HepG2 (cell line): ENCODE data around the gene TMEM217. TPM values are rescaled to one million over a fixed set of nuclear protein-coding genes. Genes with fewer than 3 reads are reported as not detected.

Experiments
- ATAC-seq: fragments of 200-7000 bp; cut with Tn5 transposase; 3 replicates; pipeline ENCODE4 v1.9.1; 2020; ENCODE audit warnings: mild to moderate bottlenecking, moderate library complexity
- BruUV-seq: library from RNA; stranded (reverse); fragments of 400-500 nt; replicated peaks from 2 replicates; lab custom pipeline; 2021; lab: Mats Ljungman, UMichigan
- CTCF ChIA-PET: fragments of 300-600 bp; formaldehyde crosslinking; extraction: SDS; loops from one replicate; lab custom pipeline; 2021; ENCODE audit warnings: low total read pairs, inconsistent platforms, low intra/inter-chr PET ratio; lab: Yijun Ruan, JAX
- POLR2A ChIA-PET: fragments of 350-600 bp; sonication (Branson Sonifier 250); formaldehyde crosslinking; loops from one replicate; lab custom pipeline; 2020; ENCODE audit warnings: antibody characterized with exemption, inconsistent platforms; lab: Yijun Ruan, JAX
- DNase-seq: peaks from one replicate; pipeline ENCODE4 v3.0.0-alpha.2; 2015; ENCODE audit warnings: low spot score
- FAIRE-seq: peaks from 3 replicates; lab custom pipeline; 2011; peaks lifted over from hg19 to GRCh38; lab: Jason Lieb, UNC
- H2AFZ ChIP-seq: one replicate; pipeline ENCODE4 v1.6.1; 2011; ENCODE audit warnings: low read length, inconsistent platforms
- H3K27ac ChIP-seq: fragments of 300-600 bp; 3 replicates; pipeline ENCODE4 v1.8.0; 2011; ENCODE audit warnings: mixed run types, mild to moderate bottlenecking, mixed read lengths, low read length, inconsistent platforms; ENCODE audit not compliant: insufficient read depth; ENCODE audit errors: extremely low read length
- H3K27me3 ChIP-seq, 2 experiments: fragments of 200-600 bp in 1 of 2; 2 replicates in 1 of 2; 3 replicates in 1 of 2; pipeline versions ENCODE4 v1.6.0 to v1.8.0; 2011; ENCODE audit warnings: low read length in 2 of 2, mild to moderate bottlenecking in 2 of 2, moderate library complexity in 2 of 2, inconsistent platforms in 1 of 2; ENCODE audit not compliant: insufficient read depth in 2 of 2, control insufficient read depth in 1 of 2
- H3K36me3 ChIP-seq, 2 experiments: fragments of 200-600 bp in 1 of 2; replicated peaks in 1 of 2; 2 replicates in 1 of 2; 3 replicates in 1 of 2; pipeline versions ENCODE4 v1.5.1 to v1.8.0; 2011; ENCODE audit warnings: low read length in 2 of 2, inconsistent platforms in 1 of 2; ENCODE audit not compliant: insufficient read depth in 2 of 2, control insufficient read depth in 1 of 2
- H3K4me1 ChIP-seq: 2 replicates; pipeline ENCODE4 v1.5.1; 2012; ENCODE audit warnings: low read length, inconsistent platforms; ENCODE audit not compliant: insufficient read depth
- H3K4me2 ChIP-seq: 2 replicates; pipeline ENCODE4 v1.6.0; 2011; ENCODE audit warnings: low read depth, low read length, inconsistent platforms
- H3K4me3 ChIP-seq, 3 experiments: fragments of 200-600 bp in 1 of 3; sonication (generic), shearing (Covaris generic) in 1 of 3; replicated peaks in 1 of 3; 2 replicates each; pipeline ENCODE4 v1.5.1; 2011 to 2016; ENCODE audit warnings: low read length in 3 of 3, inconsistent platforms in 2 of 3, low read depth in 2 of 3, mild to moderate bottlenecking in 2 of 3, control low read depth in 1 of 3, mixed read lengths in 1 of 3; ENCODE audit not compliant: insufficient read depth in 1 of 3
- H3K79me2 ChIP-seq: one replicate; pipeline ENCODE4 v1.6.1; 2011; ENCODE audit warnings: low read length, inconsistent platforms; ENCODE audit not compliant: insufficient read depth
- H3K9ac ChIP-seq: 2 replicates; pipeline ENCODE4 v1.6.0; 2011; ENCODE audit warnings: mild to moderate bottlenecking, low read depth, low read length, inconsistent platforms; ENCODE audit not compliant: insufficient read depth
- H3K9me3 ChIP-seq: 2 replicates; pipeline ENCODE4 v1.5.1; 2012; ENCODE audit warnings: mild to moderate bottlenecking, low read length
- H4K20me1 ChIP-seq: 2 replicates; pipeline ENCODE4 v1.6.0; 2011; ENCODE audit warnings: inconsistent platforms, mild to moderate bottlenecking, low read length, moderate library complexity; ENCODE audit not compliant: insufficient read depth
- ARID3A ChIP-seq: IDR thresholded peaks from 2 replicates; pipeline ENCODE4 v1.6.1; 2012; ENCODE audit warnings: low read depth, low read length, improper control_type of control experiment
- FOXP1 ChIP-seq, 2 experiments: fragments of 450-650 bp in 1 of 2; IDR thresholded peaks; 2 replicates each; pipeline ENCODE4 v1.6.1; 2017 to 2018; ENCODE audit warnings: antibody characterized with exemption in 1 of 2
- PAXIP1 ChIP-seq: sonication (generic); formaldehyde crosslinking; conservative IDR thresholded peaks from 2 replicates; pipeline ENCODE4 v1.4.0; 2020; ENCODE audit warnings: mild to moderate bottlenecking, missing genetic modification reagents, moderate library complexity
- TBL1XR1 ChIP-seq: fragments of 150-350 bp; IDR thresholded peaks from 2 replicates; pipeline ENCODE4 v1.6.1; 2014; ENCODE audit warnings: borderline replicate concordance, low read length; ENCODE audit not compliant: partially characterized antibody
- WGBS: methylation state at CpG from one replicate; pipeline ENCODE4 v1.1.6; 2017; ENCODE audit warnings: low lambda C conversion rate; 5-methylcytosine and 5-hydroxymethylcytosine counted together
- in situ Hi-C: cut with HindIII; loops from 2 replicates; pipeline ENCODE4 v1.10.0; 2017; ENCODE audit warnings: low pct_unique_long_range_greater_than_20kb; ENCODE audit not compliant: extremely low pct_ligation_motif_present
- intact Hi-C: fragments of 100-400 bp; cut with micrococcal nuclease; formaldehyde crosslinking; loops from one replicate; pipeline ENCODE4 v1.10.0; 2022; ENCODE audit not compliant: unreplicated experiment
- polyA plus RNA-seq, 8 experiments: library from polyadenylated mRNA; depleted of rRNA in 3 of 8; stranded (reverse) in 7 of 8; unstranded in 1 of 8; fragments of >200 nt; fragmentation: Illumina TruSeq in 4 of 8; extraction: Trizol in 4 of 8; gene quantifications; 2 replicates each; pipeline versions ENCODE4 v1.2.1 to v1.2.3, GENCODE V29; 2011 to 2016; ENCODE audit warnings: low read depth in 4 of 8, missing spikeins in 1 of 8, mixed read lengths in 1 of 8; ENCODE audit not compliant: insufficient read depth in 1 of 8
- total RNA-seq, 5 experiments: library from RNA; depleted of rRNA; stranded (reverse); fragments of >200 nt; fragmentation: Illumina TruSeq; extraction: Trizol; gene quantifications; 2 replicates each; pipeline ENCODE4 v1.2.3, GENCODE V29; 2016; ENCODE audit warnings: low read depth in 1 of 5

Gene TMEM217
- total and polyA plus RNA-seq, 2 of the 13 experiments (the other 11 are each of a cell fraction or from before 2014, with no cell fraction given): 2.3 to 3.4 TPM

GRCh38 chr6:37265001-37265400 is 7.1 kb upstream of the TMEM217 start (continued):
- TF ChIP-seq ARID3A (no peak), TBL1XR1 (no peak)

- no peak for DNase-seq
- 79% methylated on average over 8 of the region's 8 CpGs for WGBS
Observed at GRCh38 chr6:37262446-37263026, 4.6 kb upstream of the TMEM217 start.

More at GRCh38 chr6:37262446-37263026, 4.6 kb upstream of the TMEM217 start:
- ChIA-PET CTCF (no interaction called here), POLR2A (interaction anchor here (0.6 to 0.9 kb wide), 2 partner anchors 40 to 448 kb away, joined by 3 to 4 read pairs; no protein-coding TSS in a partner anchor)
- Histone ChIP-seq H3K36me3 (no peaks in the 10 kb centered on the region), H3K27ac (no peak overlapping the region), H3K27me3 (no peaks in the 10 kb centered on the region; a peak in 1 of 5 replicates), H3K4me1 (peaks cover 43% of the 10 kb centered on the region), H3K79me2 (peaks cover 62% of the 10 kb centered on the region), H4K20me1 (peaks cover 4% of the 10 kb centered on the region; the same call in 1 of the 2 replicates), H3K9me3 (no peaks in the 10 kb centered on the region), H2AFZ (no peak overlapping the region), H3K9ac (no peak overlapping the region), H3K4me3 (no peak overlapping the region), H3K4me2 (no peak overlapping the region)
- BruUV-seq: no TSS peak
- TF ChIP-seq FOXP1 (IDR thresholded peaks at IDR 0.05) (no peak), FOXP1 (CRISPR knock-in tag; IDR thresholded peaks at IDR 0.05) (peak; percentile 21; the same call in 1 of the 2 replicates), PAXIP1 (CRISPR knock-in tag) (no peak)
- ATAC-seq (no peak), FAIRE-seq (peak; percentile 74)
- in situ Hi-C loops (no loop called here), intact Hi-C loops (no loop called here)
